HG02571 (cell line): ENCODE data around the gene CEP162.
"Not testable (repeated sequence)": the region's sequence is repeated elsewhere in the genome, so short reads cannot be mapped to it uniquely, and the experiment has no call there.

Source experiments
- ATAC-seq: cut with Tn5 transposase; IDR thresholded peaks from one replicate; pipeline ENCODE4 v1.9.1; 2021; ENCODE audit warnings: mild to moderate bottlenecking, moderate library complexity; ENCODE audit not compliant: unreplicated experiment

CEP162 gene

GRCh38 chr6:84089552-84089951 lies 137.9 kb downstream of the CEP162 start:
- no peak for ATAC-seq

DNA sequence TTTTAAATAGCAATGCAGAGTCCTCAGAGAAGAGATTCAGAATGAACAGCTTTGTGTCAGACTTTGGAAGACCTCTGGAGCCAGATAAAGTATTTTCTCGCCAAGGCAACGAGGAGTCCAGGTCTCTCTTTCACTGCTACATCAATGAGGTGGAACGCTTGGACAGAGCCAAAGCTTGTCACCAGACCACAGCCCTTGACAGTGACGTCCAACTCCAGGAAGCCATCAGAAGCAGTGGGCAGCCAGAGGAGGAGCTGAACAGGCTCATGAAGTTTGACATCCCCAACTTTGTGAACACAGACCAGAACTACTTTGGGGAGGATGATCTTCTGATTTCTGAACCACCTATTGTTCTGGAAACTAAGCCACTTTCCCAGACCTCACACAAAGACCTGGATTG lies 138.4 kb downstream of the CEP162 start:
- no peak for ATAC-seq

DNA sequence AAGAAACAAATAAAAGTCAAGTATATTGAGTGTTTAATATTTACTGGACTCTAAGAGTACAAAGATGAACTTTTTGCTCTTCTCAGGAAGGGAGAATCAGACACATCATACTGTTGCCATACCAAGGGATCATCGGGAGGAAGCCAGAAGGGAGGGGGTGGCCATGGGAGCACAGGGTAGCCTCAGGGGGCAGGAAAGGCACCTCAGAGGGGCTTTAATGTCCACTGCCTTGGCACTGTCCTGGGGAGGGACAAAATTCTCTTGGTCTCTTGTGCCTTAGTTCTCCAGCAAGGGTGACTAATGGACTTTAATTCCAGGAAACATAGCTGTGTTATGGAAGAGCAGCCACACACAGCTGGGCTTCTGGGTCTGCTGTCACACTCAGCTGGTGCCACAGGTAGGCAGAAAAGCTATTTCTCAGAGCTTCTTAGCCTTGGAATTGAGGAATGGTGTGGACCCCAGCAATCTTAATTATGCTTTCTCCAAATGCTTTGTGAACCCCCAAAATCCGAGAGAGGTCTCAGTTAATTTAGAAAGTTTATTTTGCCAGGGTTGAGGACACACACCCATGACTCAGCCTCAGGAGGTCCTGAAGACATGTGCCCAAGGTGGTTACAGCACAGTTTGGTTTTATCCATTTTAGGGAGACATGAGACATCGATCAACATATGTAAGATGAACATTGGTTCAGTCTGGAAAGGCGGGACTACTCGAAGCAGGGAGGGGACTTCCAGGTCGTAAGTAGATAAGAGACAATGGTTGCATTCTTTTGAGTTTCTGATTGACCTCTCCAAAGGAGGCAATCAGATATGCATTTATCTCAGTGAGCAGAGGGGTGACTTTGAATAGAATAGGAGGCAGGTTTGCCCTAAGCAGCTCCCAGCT lies 140.7 kb downstream of the CEP162 start:
- ATAC-seq, result no peak

DNA sequence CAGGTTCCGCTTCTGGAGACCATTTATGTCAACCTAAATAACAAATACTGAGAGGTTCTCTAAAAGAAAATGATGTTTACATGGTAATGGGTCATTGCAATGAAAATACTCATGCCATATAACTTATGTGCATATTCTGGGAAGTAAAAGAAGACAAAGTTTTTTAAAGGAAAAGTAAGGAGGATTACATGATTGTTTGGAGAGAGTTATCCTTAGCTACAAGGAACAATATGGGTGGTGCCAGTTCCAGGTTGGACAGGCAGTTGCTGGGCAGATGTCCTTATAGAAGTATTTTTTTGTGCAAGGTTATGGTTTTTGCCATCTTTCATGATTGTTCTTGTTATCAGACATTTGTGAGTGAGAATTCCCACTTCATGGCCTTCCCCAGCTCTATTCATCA lies 141.4 kb downstream of the CEP162 start:
- no peak for ATAC-seq

- ATAC-seq, result not testable (repeated sequence)
Measured at GRCh38 chr6:84084705-84085104, 142.7 kb downstream of the CEP162 start.

DNA sequence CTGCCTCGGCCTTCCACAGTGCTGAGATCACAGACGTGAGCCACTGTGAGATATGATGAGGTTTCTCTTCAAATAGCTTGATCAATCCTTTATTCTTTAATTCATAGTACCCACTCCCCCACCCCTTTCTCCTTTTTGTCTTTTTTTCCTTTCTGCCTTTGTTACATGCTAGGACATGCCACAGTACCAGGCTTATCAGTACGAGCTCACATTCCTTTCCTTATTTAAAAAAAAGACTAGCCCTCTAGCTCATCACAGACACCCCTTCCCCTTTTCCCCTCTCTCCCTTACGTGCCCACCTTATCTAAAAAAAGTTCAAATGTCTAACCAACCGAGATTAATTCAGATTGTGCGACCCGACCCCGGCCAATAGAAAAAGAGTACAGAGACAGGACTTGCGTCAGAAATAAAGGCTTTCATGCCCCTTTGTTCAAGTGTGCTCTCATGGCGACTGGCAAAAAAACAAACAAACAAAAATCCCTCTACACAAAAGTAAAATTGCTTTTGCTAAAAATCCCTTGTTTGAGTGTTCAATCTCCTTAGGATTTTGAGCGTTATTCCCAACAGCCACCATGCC lies 144.7 kb downstream of the CEP162 start:
- no peak for ATAC-seq

DNA sequence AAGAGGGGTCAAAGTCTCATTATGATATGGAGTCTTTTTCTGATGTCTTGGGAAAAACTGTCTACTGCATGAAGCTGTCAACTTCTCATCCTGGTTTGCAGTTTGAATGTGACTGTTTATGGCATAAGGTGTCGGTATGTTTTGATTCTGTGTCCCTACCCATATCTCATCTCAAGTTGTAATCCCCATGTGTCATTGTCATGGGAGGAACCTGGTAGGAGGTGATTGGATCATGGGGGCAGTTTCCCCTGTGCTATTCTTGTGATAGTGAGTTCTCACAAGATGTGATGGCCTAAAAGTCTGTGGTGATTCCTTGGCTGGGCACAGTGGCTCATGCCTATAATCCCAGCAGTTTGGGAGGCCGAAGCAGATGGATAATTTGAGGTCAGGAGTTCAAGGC lies 146.2 kb downstream of the CEP162 start:
- ATAC-seq, result no peak

GRCh38 chr6:84078335-84078734 lies 149.1 kb downstream of the CEP162 start:
- ATAC-seq, result no peak

GRCh38 chr6:84077645-84078044 lies 149.8 kb downstream of the CEP162 start:
- ATAC-seq, result no peak

GRCh38 chr6:84074988-84075781 lies 152.3 kb downstream of the CEP162 start:
- no peak for ATAC-seq
